ENCODE measurements around the gene KREMEN1. TPM values are rescaled to one million over a fixed set of nuclear protein-coding genes. Genes with fewer than 3 reads are reported as not detected.
"Not testable (repeated sequence)": the region's sequence is repeated elsewhere in the genome, so short reads cannot be mapped to it uniquely, and the experiment has no call there.

Gene KREMEN1
- total RNA-seq, 1 experiment from 2014 or later, result 1.8 TPM

DNA sequence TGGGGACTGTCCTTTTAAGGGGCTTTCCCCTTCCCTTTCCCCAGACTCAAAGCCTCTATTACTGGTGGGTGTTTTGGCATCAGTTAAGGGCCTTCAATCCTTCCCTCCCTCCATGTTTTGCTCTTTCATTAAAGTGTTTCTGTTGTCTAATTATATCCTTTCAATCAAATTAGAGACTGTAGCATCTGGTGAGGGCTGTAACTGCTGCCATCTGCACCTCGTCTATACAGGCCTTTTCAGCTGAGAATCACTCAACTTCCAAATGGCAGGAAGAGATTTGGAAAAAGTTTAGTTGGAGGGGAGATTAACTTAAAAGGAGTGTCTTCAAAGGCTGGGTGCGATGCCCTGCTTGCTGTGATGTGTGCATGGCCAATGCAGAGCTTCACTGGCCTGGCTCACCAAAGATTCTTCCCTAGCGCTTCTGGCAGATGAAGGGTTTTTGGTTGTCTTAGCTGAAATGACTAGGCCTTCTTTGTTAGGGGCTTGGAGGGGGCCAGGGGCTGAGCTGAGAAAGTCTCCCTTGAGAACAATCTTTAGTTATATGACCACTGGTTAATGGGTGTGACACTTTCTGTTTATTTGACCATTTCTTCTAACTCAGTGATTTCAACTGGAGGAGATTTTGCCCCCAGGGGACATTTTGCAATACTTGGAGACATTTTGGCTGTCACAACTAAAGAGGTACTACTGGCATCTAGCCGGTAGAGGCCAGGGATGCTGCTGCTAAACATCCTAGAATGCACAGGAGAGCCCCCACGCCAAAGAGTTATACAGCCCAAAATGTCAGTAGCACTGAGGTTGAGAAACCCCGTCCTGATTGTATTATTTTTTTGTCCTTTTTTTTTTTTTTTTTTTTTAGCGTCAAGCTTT, 7.5 kb downstream of the KREMEN1 start:
- H3K27me3 ChIP-seq (ENCODE audit: control insufficient read depth, insufficient read depth, low read length), result no peaks in the 10 kb centered on the region
- no peak for DNase-seq
- no peaks in the 10 kb centered on the region for H3K36me3 ChIP-seq (replicated peaks; ENCODE audit: control insufficient read depth, insufficient read depth, low read length)
- no peak overlapping the region for H3K4me3 ChIP-seq (ENCODE audit: insufficient read depth, low read depth, low read length)

GRCh38 chr22:29081517-29082236, 8.8 kb downstream of the KREMEN1 start:
- no peak overlapping the region for H3K4me3 ChIP-seq (ENCODE audit: insufficient read depth, low read depth, low read length)
- no peaks in the 10 kb centered on the region for H3K27me3 ChIP-seq (ENCODE audit: control insufficient read depth, insufficient read depth, low read length)
- no peak for DNase-seq
- no peaks in the 10 kb centered on the region for H3K36me3 ChIP-seq (replicated peaks; ENCODE audit: control insufficient read depth, insufficient read depth, low read length)

GRCh38 chr22:29082826-29083545, 10.2 kb downstream of the KREMEN1 start:
- Histone ChIP-seq H3K27me3 (ENCODE audit: control insufficient read depth, insufficient read depth, low read length) (no peaks in the 10 kb centered on the region), H3K4me3 (ENCODE audit: insufficient read depth, low read depth, low read length) (no peak overlapping the region), H3K36me3 (replicated peaks; ENCODE audit: control insufficient read depth, insufficient read depth, low read length) (no peaks in the 10 kb centered on the region)
- DNase-seq, result no peak

DNA sequence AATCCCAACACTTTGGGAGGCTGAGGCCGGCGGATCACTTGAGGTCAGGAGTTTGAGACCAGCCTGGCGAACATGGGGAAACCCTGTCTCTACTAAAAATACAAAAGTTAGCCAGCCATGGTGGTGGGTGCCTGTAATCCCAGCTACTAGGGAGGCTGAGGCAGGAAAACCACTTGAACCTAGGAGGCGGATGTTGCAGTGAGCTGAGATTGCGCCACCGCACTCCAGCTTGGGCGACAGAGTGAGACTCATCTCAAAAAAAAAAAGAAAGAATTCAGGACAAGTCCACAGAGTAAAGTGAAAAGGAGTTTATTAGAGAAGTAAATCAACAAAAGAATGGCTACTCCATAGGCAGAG, 10.7 kb downstream of the KREMEN1 start:
- DNase-seq; H3K4me3 ChIP-seq (ENCODE audit: insufficient read depth, low read depth, low read length); H3K36me3 ChIP-seq (replicated peaks; ENCODE audit: control insufficient read depth, insufficient read depth, low read length); H3K27me3 ChIP-seq (ENCODE audit: control insufficient read depth, insufficient read depth, low read length): not testable (repeated sequence)

GRCh38 chr22:29083933-29084591, 11.2 kb downstream of the KREMEN1 start:
- H3K36me3 ChIP-seq (replicated peaks; ENCODE audit: control insufficient read depth, insufficient read depth, low read length), result no peaks in the 10 kb centered on the region
- DNase-seq, result no peak
- H3K4me3 ChIP-seq (ENCODE audit: insufficient read depth, low read depth, low read length), result no peak overlapping the region
- no peaks in the 10 kb centered on the region for H3K27me3 ChIP-seq (ENCODE audit: control insufficient read depth, insufficient read depth, low read length)

GRCh38 chr22:29087012-29087411, 14.2 kb downstream of the KREMEN1 start:
- Histone ChIP-seq H3K36me3 (replicated peaks; ENCODE audit: control insufficient read depth, insufficient read depth, low read length) (no peaks in the 10 kb centered on the region), H3K4me3 (ENCODE audit: insufficient read depth, low read depth, low read length) (no peak overlapping the region), H3K27me3 (ENCODE audit: control insufficient read depth, insufficient read depth, low read length) (no peaks in the 10 kb centered on the region)
- no peak for DNase-seq

DNA sequence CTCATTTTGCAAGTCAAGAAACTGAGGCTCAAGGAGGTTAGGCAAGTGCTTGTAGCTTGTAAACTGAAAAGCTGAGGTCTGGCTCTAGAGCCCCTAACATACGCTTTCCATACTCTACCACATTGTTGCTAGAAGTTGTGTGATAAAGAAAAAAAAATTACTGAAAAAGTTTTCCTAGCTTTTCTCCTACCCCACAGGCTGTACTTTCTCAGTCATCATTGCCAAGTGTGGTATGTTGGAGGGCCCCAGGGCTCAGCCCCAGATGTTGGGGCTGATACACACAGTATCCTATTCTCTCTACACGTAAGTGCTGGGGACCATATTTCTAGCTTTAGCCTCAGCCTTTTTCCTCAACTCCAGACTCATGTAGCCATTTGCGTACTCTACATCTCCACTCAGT, 16.0 kb downstream of the KREMEN1 start:
- Histone ChIP-seq H3K36me3 (replicated peaks; ENCODE audit: control insufficient read depth, insufficient read depth, low read length) (no peaks in the 10 kb centered on the region), H3K27me3 (ENCODE audit: control insufficient read depth, insufficient read depth, low read length) (no peaks in the 10 kb centered on the region), H3K4me3 (ENCODE audit: insufficient read depth, low read depth, low read length) (no peak overlapping the region)
- no peak for DNase-seq

GRCh38 chr22:29089507-29089906, 16.7 kb downstream of the KREMEN1 start:
- no peaks in the 10 kb centered on the region for H3K27me3 ChIP-seq (ENCODE audit: control insufficient read depth, insufficient read depth, low read length)
- DNase-seq, result no peak
- no peak overlapping the region for H3K4me3 ChIP-seq (ENCODE audit: insufficient read depth, low read depth, low read length)
- H3K36me3 ChIP-seq (replicated peaks; ENCODE audit: control insufficient read depth, insufficient read depth, low read length), result no peaks in the 10 kb centered on the region

DNA sequence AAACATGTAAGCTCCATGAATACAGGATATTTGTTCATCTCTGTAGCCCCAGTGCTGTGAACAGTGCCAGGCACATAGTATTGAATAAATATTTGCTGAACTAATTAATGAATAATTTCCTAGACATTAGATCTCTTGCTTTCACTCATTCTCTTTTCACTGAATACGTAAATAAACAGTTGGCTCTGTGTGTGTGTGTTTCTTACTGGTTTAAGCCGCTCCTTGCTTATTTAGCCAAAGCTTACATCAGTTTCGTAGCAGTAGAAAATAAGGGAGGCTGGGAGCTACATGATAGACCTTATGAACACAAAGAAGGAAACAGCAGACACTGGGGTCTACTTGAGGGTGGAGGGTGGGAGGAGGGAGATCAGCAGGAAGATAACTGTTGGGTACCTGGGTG, 17.2 kb downstream of the KREMEN1 start:
- no peaks in the 10 kb centered on the region for H3K27me3 ChIP-seq (ENCODE audit: control insufficient read depth, insufficient read depth, low read length)
- no peaks in the 10 kb centered on the region for H3K36me3 ChIP-seq (replicated peaks; ENCODE audit: control insufficient read depth, insufficient read depth, low read length)
- no peak overlapping the region for H3K4me3 ChIP-seq (ENCODE audit: insufficient read depth, low read depth, low read length)
- DNase-seq, result no peak

- H3K36me3 ChIP-seq (replicated peaks; ENCODE audit: control insufficient read depth, insufficient read depth, low read length), result no peaks in the 10 kb centered on the region
- no peaks in the 10 kb centered on the region for H3K27me3 ChIP-seq (ENCODE audit: control insufficient read depth, insufficient read depth, low read length)
- no peak overlapping the region for H3K4me3 ChIP-seq (ENCODE audit: insufficient read depth, low read depth, low read length)
- DNase-seq, result no peak
These were observed 19.4 kb downstream of the KREMEN1 start for GRCh38 chr22:29092243-29092642.

DNA sequence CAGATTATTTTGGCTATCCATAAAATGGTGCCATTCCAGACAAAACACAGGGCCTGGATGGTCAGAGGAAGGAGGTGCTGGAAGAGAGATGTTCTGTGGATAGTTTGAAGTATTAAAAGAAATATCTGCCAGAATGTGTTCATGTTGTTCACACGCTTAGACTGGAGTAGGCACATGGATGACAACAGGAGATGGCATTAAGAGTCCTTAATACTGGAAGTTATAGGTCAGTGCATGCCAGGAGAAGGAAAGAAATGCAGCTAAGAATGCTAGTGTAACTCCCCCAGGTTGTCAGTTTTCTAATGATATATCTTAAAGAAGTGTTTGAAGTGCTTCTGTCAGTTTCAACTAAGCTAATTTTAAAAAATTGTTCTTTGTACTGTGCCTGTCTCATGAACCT, 20.2 kb downstream of the KREMEN1 start:
- Histone ChIP-seq H3K27me3 (ENCODE audit: control insufficient read depth, insufficient read depth, low read length) (no peaks in the 10 kb centered on the region), H3K4me3 (ENCODE audit: insufficient read depth, low read depth, low read length) (no peak overlapping the region), H3K36me3 (replicated peaks; ENCODE audit: control insufficient read depth, insufficient read depth, low read length) (no peaks in the 10 kb centered on the region)
- DNase-seq, result no peak

- H3K36me3 ChIP-seq (replicated peaks; ENCODE audit: control insufficient read depth, insufficient read depth, low read length), result no peaks in the 10 kb centered on the region
- no peak overlapping the region for H3K4me3 ChIP-seq (ENCODE audit: insufficient read depth, low read depth, low read length)
- no peak for DNase-seq
These were observed 20.9 kb downstream of the KREMEN1 start for GRCh38 chr22:29093501-29094300.

DNA sequence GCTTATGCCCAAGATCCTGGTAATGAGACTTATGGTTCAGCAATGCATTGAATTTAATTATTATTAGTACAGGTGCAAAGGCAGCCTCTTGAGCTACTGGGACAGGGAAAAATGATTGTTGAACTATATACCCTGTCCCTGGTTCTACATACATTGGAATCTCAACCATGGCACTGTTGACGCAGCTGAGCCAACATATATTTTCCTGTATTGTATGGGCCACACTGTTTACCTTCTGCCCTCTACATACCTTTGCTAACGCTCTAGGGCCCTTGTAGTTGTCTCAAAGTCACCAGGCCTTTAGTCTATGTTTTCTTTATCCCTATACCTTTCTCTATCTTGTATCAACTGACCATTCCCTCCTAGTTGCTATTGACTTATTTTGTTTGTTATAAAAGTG, 22.6 kb downstream of the KREMEN1 start:
- Histone ChIP-seq H3K27me3 (ENCODE audit: control insufficient read depth, insufficient read depth, low read length) (no peaks in the 10 kb centered on the region), H3K36me3 (replicated peaks; ENCODE audit: control insufficient read depth, insufficient read depth, low read length) (no peaks in the 10 kb centered on the region), H3K4me3 (ENCODE audit: insufficient read depth, low read depth, low read length) (no peak overlapping the region)
- DNase-seq, result no peak

More at GRCh38 chr22:29093501-29094300, 20.9 kb downstream of the KREMEN1 start:
- no peaks in the 10 kb centered on the region for H3K27me3 ChIP-seq (ENCODE audit: control insufficient read depth, insufficient read depth, low read length)
